NCI-H146 treated with DMSO at 0.1 percent for 48 hours (cell line): ENCODE data around the gene ARFIP1.

Experiments
- DNase-seq: peaks from one replicate; lab custom pipeline; 2025; ENCODE audit not compliant: unreplicated experiment; lab: John Stamatoyannopoulos, UW

Gene ARFIP1

DNA sequence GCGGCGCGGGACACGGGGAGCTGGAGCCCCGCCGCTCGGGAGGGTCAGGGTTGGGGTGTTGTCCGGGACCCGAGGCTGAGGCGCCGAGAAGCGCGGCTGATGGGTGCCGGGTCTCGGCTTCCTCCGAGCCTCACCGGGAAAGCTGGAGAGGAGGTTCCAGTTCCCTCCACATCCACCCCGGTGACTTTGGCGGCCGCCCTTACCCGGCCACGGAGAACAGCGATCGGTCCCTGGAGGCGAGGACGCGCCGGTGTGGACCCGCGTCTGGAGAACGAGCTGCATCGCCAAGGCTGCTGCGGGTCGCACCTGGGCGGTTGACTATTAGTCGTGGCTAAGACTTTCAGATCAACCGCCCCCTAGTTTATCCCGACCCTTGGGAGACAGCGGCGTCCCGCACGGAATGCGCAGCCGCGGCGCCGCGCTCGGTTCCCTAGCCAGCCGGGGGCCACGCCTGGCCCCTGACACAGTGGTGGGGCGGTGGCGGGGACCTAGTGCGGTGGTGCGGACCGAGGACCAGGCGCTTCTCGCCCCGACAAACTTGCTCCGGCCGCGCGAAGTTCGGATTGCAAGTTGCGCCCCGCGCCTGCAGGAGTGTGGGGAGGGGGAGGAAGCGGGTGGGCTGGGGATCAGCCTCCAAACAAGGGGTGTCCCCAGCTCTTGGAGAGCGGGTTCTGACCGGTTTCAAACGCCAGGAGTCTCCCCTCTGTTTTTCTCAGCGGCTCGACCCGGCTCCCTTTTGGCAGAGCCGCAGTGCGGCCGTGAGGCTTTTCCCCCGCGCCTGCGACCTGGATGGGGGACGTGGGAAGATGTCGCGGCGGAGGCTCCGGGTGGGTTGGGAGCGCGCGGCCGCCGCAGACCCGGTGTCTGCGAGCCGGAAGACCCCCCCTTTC is 156.9 kb downstream of the ARFIP1 start:
- no peak for DNase-seq

DNA sequence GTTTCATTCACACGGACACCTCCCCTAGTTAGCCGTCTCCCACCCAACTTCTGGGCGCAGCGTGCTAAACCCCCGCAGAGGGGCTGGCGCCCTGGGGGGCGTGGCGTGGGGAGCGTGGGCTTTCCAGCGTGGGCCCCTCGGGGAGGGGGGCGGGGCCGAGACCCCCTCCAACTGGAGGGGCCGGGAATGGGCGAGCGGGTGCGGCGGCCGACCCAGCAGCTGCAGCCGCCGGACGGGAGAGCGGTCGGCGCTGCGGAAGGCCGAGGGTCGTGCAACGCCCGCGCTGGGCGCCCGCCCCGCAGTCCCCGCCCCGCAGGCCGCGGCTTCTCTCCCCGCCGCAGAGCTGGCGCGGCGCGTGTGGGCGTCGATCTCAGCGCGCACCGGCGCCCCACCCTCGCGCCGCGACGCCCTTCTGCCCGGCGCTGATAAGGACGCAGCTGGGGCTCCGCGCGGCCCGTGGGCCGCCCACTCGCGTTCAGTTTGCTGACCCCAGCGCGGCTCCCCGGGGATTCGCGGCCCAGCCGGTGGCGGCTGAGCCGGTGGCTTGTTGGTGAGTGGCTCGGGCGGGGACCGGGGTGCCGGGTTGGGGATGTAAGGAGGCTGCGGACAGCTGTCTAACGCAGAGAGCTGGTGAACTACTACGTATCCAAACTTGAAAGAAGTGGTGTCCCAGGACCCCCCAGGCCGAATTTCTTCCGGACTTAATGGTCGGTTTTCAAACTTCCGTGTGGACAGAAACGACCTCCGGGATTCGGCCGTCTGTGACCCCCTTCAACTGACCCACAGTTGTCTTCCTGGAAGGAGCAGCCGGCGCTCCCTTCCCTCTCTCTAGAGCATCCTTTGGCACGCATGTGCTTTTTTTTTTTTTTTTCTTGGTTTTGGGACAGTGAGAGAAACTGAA is 157.8 kb downstream of the ARFIP1 start:
- DNase-seq, result no peak

DNA sequence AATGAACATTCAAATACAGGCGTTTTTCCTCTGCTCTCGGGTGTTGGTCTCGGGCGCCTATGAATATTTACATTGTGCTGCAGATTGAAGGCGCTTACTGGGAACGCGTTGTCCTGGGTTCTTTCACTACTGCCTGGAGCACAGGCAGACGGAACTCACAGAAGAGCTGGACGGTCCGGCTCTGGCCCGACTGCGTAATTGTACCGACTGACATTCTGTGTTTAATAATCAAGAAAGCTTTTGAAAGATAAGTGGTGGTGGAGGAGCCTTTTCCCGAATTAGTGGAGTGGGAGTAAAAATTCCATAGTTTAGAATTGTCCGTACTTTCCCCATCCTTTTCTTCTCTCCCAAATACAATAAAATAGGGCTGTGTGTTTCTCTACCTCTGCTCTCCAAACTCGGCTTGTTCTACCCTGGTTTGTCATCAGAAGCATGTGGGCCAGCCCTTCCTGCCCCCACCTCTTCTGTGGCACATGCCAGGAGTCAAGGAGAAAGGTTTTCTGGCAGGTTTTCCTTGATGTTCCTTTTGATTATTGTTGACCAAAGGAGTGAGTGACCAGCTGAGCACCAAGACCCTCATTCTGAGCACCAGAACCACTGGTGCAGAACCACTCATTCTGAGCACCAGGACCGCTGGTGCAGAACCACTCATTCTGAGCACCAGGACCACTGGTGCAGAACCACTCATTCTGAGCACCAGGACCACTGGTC is 158.6 kb downstream of the ARFIP1 start:
- no peak for DNase-seq

DNA sequence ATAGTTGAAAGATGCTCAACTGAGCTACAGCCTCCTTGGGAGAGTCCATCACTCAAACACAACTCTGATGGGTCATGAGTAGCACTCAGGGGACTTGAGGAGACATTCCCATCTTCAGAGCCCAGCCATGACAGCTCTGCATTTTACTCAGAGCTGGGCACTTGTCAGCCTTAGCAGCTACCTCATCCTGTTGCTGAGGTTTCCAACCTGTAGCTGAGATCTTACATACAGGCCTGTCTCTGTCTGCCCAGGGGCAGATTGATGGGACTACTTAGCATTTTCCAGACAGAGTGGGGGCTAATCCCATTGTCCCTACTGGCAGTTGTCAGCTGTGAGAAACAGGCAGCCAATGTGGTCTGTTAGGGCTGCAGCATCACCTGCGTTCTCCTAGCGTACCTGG is 159.9 kb downstream of the ARFIP1 start:
- no peak for DNase-seq

DNA sequence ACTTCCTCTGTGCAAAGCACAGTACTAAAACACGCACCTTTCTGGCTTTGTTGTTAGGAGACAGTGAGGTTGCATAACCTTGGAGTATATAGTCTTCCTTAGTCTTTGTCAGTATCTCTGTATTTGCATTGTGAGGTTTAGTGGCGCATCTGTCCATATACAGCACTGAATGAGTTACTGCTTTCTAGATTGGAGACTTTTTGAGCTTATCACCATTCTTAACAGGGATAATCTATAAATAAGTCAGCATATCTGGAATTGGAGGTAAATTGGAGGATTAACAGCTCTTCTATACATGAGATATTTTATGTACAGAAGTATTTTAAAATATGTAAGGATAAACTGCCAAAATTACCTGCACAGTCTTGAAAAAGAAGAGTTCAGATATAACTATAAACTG is 160.7 kb downstream of the ARFIP1 start:
- DNase-seq, result no peak

DNA sequence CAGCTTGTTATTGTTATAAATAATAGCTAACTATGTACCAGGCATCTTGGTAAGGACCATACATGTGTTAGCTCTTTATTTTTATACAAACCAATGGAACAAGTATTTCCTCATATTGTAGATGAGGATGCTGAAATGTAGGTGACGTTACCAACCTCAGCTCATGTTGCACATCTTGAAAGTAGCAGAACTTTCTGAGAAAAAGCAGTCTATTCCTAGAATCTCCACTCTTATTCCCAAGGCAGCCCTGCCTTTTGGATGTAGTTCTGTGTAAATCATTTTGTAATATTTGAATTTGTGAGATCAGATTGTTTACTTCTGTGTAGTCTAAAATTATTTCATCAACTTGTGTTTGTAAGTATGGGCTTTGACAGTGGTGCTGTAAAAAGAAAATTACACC is 161.7 kb downstream of the ARFIP1 start:
- no peak for DNase-seq

DNA sequence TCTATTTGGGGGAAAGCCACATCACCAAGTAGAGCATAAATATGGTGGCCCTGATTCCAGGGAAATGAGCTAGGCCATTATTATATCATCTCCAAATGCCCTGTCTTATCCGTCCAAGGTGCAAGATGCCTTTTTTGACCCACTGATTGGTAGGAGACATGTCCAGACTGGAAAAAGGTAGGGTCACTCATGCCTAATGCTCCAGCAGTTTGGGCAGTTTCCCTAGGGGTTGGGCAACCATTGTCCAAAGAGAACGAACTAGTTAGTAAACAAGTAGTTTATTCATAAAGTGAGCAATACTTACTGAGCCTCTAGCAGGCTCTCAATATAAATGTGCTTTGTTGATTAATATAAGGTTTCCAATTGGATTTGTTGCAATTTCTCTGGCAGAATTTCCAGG is 162.6 kb downstream of the ARFIP1 start:
- no peak for DNase-seq

DNA sequence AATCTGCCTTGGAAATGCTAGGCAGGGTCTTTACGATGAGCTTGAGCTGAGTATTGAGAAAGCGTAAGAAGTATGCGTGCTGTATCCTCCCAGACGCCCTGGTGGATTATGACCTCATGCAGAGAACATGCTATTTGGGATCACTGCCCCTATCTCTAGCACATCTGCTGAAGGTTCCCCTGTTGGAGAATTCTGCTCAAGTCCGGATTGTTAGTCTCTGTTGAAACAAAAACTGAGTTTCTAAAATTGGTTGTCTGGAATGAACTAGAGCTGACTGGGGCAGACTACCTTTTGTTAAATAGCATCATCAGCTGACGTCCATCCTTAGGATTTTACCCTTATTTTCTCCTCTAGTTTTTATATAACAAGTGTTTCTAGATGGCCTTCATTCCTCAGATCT is 163.9 kb downstream of the ARFIP1 start:
- DNase-seq, result no peak

DNA sequence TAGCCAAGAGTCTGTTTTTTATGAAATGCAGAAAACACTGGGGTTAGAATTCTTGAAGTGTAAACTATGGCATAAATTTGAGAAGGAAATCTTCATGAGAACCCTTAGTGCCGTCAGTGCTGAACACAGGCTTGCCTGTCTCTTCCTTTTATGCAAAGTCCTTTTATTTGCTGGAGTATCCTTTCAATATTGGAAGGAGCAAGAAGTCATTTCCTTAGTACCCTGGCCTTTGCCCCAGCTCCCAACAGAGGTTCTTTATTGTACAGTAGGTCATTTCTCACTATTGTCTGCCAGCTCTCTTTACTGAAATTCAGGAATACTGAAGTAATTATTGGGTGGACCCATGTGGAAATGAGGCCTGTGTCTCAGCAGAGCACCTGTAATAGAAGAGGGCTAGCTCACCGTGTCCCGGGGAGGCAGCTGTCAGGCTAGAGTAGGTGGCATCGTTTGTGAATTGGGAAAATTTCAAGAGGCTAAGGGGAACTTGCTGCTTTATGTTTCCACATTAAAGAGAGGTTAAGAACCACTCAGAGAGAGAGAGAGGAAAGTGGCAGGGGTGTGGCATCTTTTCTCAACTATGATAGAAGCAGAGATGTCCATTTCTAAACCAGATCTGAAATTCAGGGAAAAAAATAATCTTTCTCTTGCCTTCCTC is 165.0 kb downstream of the ARFIP1 start:
- DNase-seq, result no peak

DNA sequence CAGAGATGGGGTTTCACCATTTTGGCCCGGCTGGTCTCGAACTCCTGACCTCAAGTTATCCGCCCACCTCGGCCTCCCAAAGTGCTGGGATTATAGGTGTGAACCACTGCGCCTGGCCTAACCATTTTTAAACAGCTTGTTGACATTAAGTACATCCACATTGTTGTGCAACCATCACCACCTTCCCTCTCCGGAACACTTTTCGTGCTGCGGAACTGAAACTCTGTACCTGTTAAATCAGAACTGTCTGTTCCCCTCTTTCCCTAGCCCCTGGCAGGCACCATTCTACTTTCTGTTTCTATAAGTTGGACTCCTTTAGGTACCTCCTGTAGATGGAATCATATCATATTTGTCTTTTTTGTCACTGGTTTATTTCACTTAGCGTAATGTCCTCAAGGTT is 165.9 kb downstream of the ARFIP1 start:
- DNase-seq, result no peak

DNA sequence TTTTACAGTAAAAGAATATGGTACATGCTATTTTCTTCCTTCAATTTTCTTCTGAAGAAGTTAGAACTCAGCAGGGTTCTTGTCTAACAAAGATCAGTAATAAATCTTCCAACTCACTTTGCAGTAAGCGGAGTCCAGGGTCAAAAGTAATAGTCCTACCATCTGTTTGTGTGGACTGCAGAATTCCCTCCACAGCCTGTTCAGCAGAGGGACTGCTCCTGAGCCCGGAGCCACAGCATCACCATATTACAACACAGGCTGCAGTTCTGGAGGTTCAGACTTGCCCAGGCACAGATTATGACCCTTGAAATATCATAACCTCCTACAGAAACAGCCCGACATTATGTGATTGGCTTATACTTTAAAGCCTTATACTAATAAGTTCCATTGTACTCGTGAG is 166.7 kb downstream of the ARFIP1 start:
- no peak for DNase-seq

DNA sequence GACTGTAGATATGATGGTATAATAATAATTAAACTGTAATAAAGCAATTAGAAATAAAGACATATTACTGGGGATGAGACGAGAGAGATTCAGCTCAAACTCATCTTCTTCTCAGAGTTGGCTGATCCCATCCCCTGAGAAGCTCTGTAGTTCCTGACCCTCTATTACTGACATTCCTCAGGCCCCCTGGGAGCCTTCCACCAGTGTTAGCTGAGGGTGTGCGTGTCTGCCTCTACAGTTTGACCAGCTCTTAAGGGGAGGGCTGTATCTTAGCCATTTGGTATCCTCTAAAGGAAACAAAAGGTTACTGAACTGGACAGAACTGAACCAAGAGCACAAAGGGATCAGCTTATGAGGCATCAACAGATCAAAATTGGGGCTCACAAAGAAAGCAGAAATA is 167.6 kb downstream of the ARFIP1 start:
- DNase-seq, result no peak

DNA sequence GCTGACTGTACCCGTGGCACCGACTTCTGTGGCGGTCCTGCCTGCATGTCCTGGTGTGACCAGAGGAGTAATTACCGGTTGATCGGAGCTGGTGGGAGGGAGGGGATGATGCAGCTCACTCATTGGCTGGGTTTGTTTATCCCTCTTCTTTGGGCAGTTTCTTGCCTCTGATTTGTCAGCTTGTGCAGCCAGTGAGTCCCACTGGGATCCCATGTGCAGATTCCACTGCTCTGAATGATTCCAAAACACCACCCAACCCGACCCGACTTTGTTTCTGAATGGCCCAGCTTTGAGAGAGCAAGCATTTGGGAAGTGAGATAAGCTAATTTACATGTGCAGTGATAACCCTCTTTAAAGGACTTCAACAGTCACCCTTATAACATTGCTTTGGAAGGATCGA is 170.2 kb downstream of the ARFIP1 start:
- no peak for DNase-seq

DNA sequence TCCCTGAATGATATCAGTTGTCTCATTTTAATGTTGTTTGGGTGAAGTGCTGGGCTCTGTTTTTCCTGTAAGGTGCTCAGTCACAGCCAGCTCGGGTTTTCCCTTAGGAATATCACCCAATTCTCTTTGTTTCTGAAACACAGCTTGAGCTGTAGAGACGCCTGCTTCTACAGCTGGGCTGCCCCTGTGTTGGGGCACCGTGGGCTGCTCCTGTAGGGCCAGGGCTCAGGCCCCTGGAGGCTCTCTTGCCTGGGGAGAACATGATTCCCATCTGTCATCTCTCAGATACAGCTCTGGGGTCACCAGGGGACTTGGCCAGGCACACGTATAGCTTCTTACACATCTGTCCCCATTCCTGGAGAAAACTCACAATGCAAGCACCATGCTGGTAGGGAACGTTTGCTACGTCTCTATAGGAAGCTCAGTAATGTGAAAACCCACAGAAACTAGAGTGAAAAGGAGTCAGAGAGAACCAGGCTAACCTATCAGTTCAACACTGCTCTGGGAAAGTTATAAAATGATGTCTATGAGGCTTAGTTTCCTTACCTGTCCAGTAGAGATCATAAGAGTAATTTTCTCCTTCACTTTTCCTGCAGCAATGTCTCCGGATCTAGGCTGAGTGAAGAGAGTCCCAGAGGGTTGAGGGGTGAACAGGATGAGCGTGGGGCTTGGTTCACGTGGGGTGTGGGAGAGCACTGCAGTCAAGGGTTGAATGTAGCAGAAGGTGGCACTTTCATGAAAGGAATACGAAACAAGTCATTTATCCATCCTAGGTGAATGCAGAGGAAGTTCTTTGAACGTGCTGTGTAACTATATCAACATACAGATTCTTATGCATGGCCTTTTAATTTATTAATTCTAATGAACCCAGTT is 170.9 kb downstream of the ARFIP1 start:
- no peak for DNase-seq

DNA sequence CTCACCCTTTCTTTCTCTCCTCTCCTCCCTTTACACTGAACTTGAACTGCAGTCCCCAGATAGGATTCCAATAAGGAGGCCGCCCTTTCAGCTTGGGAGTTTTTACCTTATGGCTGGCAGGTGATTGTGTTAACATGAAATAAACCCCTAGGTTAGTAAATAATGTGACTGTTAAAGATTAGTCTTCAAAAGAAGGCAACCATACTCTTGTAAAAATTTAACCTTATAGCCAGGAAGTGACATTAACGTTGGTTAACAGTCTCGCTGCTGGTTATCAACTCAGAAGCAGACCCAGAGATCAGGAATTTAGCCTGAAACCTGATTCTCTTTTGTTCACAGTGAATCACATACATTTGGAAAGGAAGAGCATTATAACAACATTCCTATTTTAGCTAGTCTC is 171.6 kb downstream of the ARFIP1 start:
- DNase-seq, result no peak

DNA sequence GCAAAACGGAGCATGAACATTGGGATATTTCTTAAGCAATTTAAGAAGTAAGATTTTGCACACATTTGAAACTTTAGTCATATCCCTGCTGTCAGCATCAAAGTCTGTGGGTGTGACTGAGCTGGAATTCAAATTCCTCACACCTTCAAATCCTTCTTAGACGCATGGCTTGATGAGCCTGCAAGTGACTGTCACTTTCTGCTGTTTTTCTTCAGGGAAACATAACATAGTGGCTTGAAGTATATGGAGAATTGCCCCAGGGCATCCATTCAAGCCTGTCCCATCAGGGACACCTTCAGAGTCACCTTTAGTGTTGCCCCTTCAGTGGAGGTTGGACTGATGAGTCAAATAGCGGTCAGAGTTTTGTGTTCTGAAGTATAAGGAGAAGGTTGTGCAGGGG is 173.8 kb downstream of the ARFIP1 start:
- DNase-seq, result no peak

DNA sequence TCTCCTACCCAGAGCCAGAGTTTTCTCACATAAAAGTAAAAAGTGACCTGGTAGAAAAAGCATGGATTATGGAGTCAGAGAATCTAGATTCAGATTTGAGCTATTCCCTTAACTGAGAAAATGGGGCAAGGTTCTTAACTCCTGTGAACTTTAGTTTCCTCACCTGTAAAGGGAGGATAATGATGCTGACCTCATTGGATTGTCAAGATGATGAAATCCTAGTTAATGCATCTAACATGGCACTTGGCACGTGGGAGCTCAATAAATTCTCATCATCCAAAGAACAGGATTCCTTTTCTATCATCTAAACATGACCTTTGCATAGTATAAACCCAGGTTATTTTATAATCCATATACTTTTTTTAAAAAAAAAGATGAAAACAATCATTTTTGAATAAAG is 175.0 kb downstream of the ARFIP1 start:
- DNase-seq, result no peak

DNA sequence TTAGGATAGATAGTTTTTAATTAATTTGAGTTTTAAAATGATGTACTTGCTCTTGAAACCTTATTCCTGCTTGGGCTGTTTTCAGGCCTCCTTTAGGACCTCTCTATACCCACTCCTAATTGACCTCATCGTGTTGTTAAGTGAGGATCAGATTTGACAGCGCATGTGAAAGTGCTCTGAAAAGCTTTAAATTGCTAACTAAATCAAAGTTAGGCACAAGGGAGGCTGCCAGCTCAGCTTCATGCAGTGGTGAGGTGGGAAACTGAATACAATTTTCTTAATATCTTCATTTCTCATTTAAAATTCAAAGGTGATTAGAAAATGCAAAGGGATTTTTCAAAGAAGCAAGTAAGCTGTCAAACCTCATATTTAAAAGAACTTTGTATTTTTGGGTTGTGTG is 176.4 kb downstream of the ARFIP1 start:
- no peak for DNase-seq

DNA sequence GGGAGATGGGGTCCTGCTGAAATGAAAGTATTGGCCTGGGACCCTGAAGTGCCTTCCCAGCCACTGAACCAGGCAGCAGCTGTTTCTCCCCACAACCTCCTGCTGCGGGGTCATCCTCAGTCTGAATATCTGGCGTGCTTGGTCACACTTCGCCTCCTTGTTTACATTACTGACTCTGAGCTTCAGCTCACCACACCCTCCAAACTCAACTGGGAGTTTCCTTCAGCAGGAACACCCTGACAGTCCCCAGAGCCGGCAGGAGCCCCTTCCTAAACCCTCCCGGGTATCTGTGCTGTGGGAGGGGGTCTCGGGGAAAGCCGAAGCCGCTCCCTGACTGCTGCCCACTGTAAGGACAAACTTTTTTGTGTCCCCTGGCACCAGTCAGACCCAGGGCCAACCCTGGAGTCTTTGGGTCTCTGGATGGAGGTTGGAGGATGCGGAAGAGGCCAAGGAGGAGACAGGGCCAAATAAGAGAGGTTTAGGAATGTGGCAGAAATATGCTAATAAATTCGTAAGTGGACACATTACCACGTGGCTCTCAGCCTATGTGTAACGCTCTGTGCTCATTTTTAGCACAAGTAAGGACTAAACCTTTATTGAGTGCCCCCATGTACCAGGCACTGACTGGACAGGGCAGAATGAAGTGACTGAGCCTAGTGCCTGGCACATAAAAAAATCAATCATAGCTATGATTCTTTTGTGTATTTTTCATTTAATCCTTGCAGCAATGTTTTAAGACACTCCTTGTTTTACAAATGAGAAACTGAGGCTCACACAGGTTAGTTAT is 177.1 kb downstream of the ARFIP1 start:
- DNase-seq, result no peak
